ENCODE measurements around the gene ZNF619. TPM values are rescaled to one million over a fixed set of nuclear protein-coding genes. Genes with fewer than 3 reads are reported as not detected.

The ZNF619 gene
- total and polyA plus RNA-seq, 2 of the 13 experiments (the other 11 are each of a cell fraction or from before 2014, with no cell fraction given): 0.83 to 5.2 TPM

GRCh38 chr3:40456940-40457823 is 19.7 kb upstream of the ZNF619 start, which contains the start of gene RPL14 (continued):
- peak; percentile 86; the same call in 1 of the 2 replicates for TF ChIP-seq ZNF275 (CRISPR knock-in tag; IDR thresholded peaks at IDR 0.05; ENCODE audit: borderline replicate concordance)
- no peak for TF ChIP-seq MAFK (conservative IDR thresholded peaks at IDR 0.05 in 1 of 2, IDR thresholded peaks at IDR 0.05 in 1 of 2; ENCODE audit: low read length in 2 of 2)
- TF ChIP-seq CCDC6 (CRISPR knock-in tag; IDR thresholded peaks at IDR 0.05): peak; percentile 52; the same call in 1 of the 2 replicates
- TF ChIP-seq ATF5 (CRISPR knock-in tag; IDR thresholded peaks at IDR 0.05; ENCODE audit: low read depth): no peak
- TF ChIP-seq PRDM4 (CRISPR knock-in tag; IDR thresholded peaks at IDR 0.05; ENCODE audit: borderline replicate concordance): no peak
- peak; percentile 61; the same call in 1 of the 2 replicates for TF ChIP-seq ZNF879 (CRISPR knock-in tag; IDR thresholded peaks at IDR 0.05)
- peak; percentile 70 for TF ChIP-seq NAIF1 (CRISPR knock-in tag; IDR thresholded peaks at IDR 0.05; ENCODE audit: borderline replicate concordance)
- TF ChIP-seq MIXL1 (CRISPR knock-in tag; IDR thresholded peaks at IDR 0.05): peak; percentile 19; the same call in 1 of the 2 replicates
- TF ChIP-seq PAWR (CRISPR knock-in tag; IDR thresholded peaks at IDR 0.05; ENCODE audit: borderline replicate concordance): no peak; the same call in 1 of the 2 replicates
- TF ChIP-seq PHF8 (CRISPR knock-in tag; IDR thresholded peaks at IDR 0.05): peak; percentile 98
- TF ChIP-seq PTBP1 (IDR thresholded peaks at IDR 0.05; ENCODE audit: low read depth, low read length, poor library complexity, severe bottlenecking): no peak
- TF ChIP-seq KDM3A (CRISPR knock-in tag; IDR thresholded peaks at IDR 0.05; ENCODE audit: low read depth): peak; percentile 30; the same call in 1 of the 2 replicates
- TF ChIP-seq ZNF263 (CRISPR knock-in tag; IDR thresholded peaks at IDR 0.05): no peak
- TF ChIP-seq POLR2AphosphoS2 (IDR thresholded peaks at IDR 0.05; ENCODE audit: low read depth, low read length): 0 out of 2 replicates have a peak, but pooled peaks have one; percentile 71
- TF ChIP-seq ZFP36 (IDR thresholded peaks at IDR 0.05; ENCODE audit: borderline replicate concordance, low read depth, low read length, partially characterized antibody): no peak
- TF ChIP-seq BCL6 (CRISPR knock-in tag; IDR thresholded peaks at IDR 0.05): no peak; the same call in 1 of the 2 replicates
- TF ChIP-seq RBM22 (optimal IDR thresholded peaks at IDR 0.05; ENCODE audit: low read length): peak; percentile 30
- no peak for TF ChIP-seq FOXO4 (CRISPR knock-in tag; conservative IDR thresholded peaks at IDR 0.05)
- peak; percentile 75; the same call in 1 of the 2 replicates for TF ChIP-seq ZNF280D (CRISPR knock-in tag; IDR thresholded peaks at IDR 0.05)
- TF ChIP-seq ZNF720 (CRISPR knock-in tag; IDR thresholded peaks at IDR 0.05): no peak

Measured in HepG2 (cell line).